Suppressor macrophage treated with lipopolysaccharide for 4 hours (primary cell): ENCODE measurements around the gene KANSL1.
"Not testable (repeated sequence)": the region's sequence is repeated elsewhere in the genome, so short reads cannot be mapped to it uniquely, and the experiment has no call there.

Experiments
- DNase-seq: peaks from one replicate; pipeline ENCODE4 v3.0.0-alpha.2; 2020

KANSL1 gene

GRCh38 chr17:46106966-46107644 lies 86.1 kb downstream of the KANSL1 start:
- peak; percentile 7 for DNase-seq

DNA sequence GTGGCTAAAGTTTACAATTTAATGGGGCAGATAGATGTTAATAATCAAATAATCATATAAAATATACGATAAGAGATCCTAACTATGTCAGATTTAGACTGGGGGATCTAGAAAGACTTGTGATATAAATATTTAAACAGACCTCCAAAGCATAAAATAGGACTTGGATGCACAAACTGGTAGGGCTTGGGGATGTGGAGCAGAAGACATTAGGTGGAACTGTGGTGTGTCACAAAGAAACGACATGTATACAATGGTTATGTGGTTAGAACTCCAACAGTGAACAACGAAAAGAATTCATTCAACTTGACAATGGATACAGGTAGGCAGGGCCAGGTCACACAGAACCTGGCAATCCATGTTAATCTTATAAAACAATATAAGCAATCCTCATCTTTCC lies 90.4 kb downstream of the KANSL1 start:
- not testable (repeated sequence) for DNase-seq

GRCh38 chr17:46101785-46102617 lies 91.2 kb downstream of the KANSL1 start:
- not testable (repeated sequence) for DNase-seq

DNA sequence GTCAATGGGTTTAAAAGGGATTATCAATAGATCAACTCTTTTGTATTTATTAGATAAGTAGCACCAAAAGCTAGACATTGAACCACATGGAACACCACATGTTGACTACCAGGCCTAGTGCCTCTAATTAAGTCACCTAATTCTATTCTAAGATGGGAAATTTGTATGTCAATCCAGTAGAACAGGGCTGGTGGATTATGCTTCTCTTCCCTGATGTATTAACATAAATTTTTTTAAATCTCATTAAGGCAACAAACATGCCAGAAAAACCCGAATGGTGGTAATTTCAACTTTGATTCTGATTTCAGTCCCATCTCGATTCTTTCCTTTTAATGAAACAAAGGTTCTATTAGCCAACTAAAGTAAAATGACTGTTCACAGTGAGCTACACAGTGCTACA lies 92.6 kb downstream of the KANSL1 start:
- DNase-seq = no peak

- no peak for DNase-seq
Measured at GRCh38 chr17:46099865-46100264, 93.4 kb downstream of the KANSL1 start.

DNA sequence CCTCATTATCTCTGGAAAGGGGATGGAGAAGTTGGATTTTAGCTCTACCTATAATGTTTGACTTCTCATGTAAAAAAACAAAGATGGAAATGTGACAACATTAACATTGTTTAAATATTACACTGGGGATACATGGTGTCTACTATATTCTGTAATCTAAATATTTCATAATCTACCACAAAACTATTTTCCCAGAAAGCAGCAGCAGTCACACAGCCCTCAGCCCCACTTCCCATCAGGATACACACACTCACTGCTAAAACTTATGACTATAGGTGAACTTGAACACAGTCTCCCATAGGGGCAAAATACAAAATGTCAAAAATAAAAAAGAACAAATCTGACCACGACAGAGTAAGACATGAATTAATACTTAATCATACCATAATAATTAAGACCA lies 95.7 kb downstream of the KANSL1 start:
- no peak for DNase-seq

- no peak for DNase-seq
Measured at GRCh38 chr17:46092991-46093390, 100.2 kb downstream of the KANSL1 start.

GRCh38 chr17:46090871-46091270 lies 102.4 kb downstream of the KANSL1 start:
- no peak for DNase-seq

GRCh38 chr17:46089389-46089965 lies 103.8 kb downstream of the KANSL1 start:
- DNase-seq = no peak

GRCh38 chr17:46088595-46088994 lies 104.6 kb downstream of the KANSL1 start:
- DNase-seq = no peak

DNA sequence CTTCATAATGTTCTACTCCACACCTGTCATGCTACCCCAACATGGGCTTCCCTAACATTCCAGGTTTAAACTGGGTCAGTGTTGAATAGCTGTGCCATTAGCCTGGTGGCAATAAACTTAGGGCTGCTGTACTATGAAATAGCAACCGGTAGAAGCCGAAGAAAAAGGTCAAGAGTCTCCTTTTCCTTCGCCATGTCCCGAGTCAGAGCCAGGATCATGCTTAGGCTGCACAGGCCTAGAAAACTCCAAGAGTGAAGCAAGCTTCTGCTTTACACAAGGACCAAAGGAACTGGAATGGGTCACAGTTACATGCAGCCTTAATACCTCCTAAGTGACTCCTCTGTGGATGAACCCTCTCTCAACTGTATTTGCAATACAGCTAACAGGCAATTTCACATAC lies 105.4 kb downstream of the KANSL1 start:
- not testable (repeated sequence) for DNase-seq

DNA sequence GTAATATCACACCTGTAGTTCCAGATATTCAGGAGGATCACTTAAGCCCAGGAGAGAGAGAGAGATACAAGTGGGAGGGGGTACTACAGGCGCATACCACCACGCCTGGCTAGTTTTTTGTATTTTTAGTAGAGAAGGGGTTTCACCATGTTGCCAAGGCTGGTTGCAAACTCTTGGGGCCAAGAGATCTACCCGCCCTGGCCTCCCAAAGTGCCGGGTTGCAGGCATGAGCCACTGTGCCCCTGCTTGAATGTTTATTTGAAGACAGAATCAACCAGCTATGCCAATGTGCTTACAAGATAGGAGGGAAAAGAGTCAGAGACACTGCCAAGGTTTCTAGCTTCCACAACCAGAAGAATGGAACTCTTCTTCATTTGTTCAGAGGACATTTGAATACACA lies 106.4 kb downstream of the KANSL1 start:
- no peak for DNase-seq

GRCh38 chr17:46085522-46085921 lies 107.7 kb downstream of the KANSL1 start:
- DNase-seq = no peak

- DNase-seq = no peak
Measured at GRCh38 chr17:46082257-46082656, 111.0 kb downstream of the KANSL1 start.

- no peak for DNase-seq
Measured at GRCh38 chr17:46081018-46081320, 112.3 kb downstream of the KANSL1 start.

DNA sequence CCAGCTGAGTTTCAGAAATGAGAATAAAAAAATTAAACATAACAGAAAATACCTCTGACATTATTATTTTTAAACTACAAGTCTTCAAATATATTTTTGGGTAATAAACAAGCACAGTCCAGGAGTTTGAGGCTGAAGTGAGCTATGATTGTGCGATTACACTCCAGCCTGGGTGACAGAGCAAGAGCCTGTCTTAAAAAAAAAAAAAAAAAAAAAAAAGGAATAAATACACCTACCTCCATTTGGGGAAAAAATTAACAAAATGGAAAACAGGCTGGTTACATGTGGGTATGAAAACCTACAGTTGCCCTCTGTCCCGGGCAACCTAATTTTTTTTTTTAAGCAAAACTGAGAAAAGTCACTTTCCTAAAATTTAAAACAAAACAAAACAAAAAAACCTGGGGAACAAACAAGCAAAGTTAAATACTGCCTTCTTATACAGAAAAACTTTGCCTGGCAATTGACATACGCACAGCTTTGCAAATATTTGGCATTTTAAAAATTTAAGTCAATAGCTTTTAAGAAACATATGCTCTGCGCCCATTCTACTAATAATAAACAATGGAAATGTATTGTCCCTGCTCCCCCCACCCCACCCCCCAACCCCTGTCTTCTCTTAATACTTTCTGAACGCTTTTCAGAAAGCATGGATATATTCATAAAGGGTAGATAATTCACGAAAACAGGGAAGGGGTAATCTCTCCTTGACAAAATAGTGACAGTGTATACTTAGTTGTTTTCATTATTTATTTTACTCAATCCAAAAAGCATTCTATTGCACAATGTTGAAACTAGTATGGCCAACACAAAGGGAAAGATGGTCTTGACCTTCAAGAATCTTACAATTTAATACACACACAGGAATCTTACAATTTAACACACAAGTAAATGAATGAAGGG lies 112.9 kb downstream of the KANSL1 start:
- DNase-seq = no peak

- no peak for DNase-seq
Measured at GRCh38 chr17:46078675-46079074, 114.6 kb downstream of the KANSL1 start.

GRCh38 chr17:46074540-46074939 lies 118.7 kb downstream of the KANSL1 start:
- no peak for DNase-seq

- DNase-seq = no peak
Measured at GRCh38 chr17:46072998-46073397, 120.2 kb downstream of the KANSL1 start.

DNA sequence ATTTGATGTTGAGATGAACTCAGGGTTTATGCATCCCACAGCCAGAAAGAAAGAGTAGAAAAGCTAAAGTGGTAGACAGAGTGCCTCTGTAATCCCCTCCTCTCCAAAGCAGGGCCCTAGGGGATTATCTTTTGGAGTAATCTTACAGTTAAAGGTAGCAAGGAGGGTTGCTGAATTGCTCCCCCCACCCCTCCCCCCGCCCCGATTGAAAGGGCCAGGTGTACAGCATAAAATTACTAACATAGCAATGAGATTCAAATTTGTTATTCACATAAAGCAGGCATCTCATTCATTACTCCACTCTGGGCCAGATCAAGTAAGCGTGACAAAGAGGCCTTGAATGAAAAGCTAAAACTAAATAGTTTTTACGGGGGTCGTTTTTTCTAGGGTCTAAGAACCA lies 121.4 kb downstream of the KANSL1 start:
- DNase-seq = no peak

DNA sequence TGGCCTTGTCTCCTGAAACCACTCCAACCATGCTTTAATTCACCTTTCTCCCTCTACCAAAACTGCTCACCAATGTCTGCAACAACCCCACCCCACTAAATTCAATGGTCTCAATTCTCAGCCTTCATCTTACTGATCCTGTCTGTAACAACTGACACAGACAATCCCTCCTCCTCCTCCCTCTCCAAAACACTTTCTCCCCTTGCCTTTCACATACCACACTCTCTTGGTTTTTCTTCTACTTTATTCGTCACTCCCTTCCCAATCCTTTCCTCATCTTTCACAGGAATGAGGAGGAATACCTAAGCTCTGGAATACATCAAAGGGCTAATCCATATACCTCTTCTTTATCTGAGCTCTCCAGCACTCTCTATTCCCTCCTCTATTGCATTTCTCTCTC lies 128.8 kb downstream of the KANSL1 start:
- DNase-seq = no peak

GRCh38 chr17:46063241-46063640 lies 130.0 kb downstream of the KANSL1 start:
- peak; percentile 29 for DNase-seq

GRCh38 chr17:46061435-46061834 lies 131.8 kb downstream of the KANSL1 start:
- DNase-seq = peak; percentile 31
